OCI-LY7 (cell line): ENCODE measurements around the gene GRAMD1B. TPM values are rescaled to one million over a fixed set of nuclear protein-coding genes. Genes with fewer than 3 reads are reported as not detected.

Source experiments
- BruUV-seq: library from RNA; stranded (reverse); fragments of 400-500 nt; replicated peaks from 2 replicates; lab custom pipeline; 2021; lab: Mats Ljungman, UMichigan
- CTCF ChIA-PET: fragments of 300-600 bp; sonication (Branson Sonifier 250); formaldehyde crosslinking; loops from one replicate; lab custom pipeline; 2022; ENCODE audit warnings: antibody characterized with exemption; ENCODE audit not compliant: unreplicated experiment; lab: Charles Lee
- POLR2A ChIA-PET: fragments of 300-600 bp; sonication (Branson Sonifier 250); formaldehyde crosslinking; loops from one replicate; lab custom pipeline; 2022; ENCODE audit warnings: antibody characterized with exemption; lab: Charles Lee
- DNase-seq: peaks from one replicate; pipeline ENCODE4 v3.0.0-alpha.2; 2015; ENCODE audit warnings: low spot score
- H2AFZ ChIP-seq: fragments of 200-600 bp; sonication (generic), shearing (Covaris generic); 2 replicates; pipeline ENCODE4 v1.6.1; 2014; ENCODE audit warnings: mild to moderate bottlenecking, antibody characterized with exemption, low read length, moderate library complexity
- H3K27ac ChIP-seq: fragments of 200-600 bp; sonication (generic); 2 replicates; pipeline ENCODE4 v1.5.1; 2014; ENCODE audit warnings: mixed run types, low read depth, mild to moderate bottlenecking, moderate library complexity, low read length, inconsistent platforms; ENCODE audit not compliant: poor library complexity, severe bottlenecking
- H3K36me3 ChIP-seq: fragments of 200-600 bp; sonication (generic); 2 replicates; pipeline ENCODE4 v1.6.1; 2014; ENCODE audit warnings: mild to moderate bottlenecking, antibody characterized with exemption, low read length, moderate library complexity, mixed read lengths; ENCODE audit not compliant: insufficient read depth
- H3K4me1 ChIP-seq: fragments of 200-600 bp; sonication (generic); 2 replicates; pipeline ENCODE4 v1.5.1; 2014; ENCODE audit warnings: mild to moderate bottlenecking, low read length; ENCODE audit not compliant: insufficient read depth, poor library complexity, severe bottlenecking
- H3K4me2 ChIP-seq: fragments of 200-600 bp; sonication (generic); 2 replicates; pipeline ENCODE4 v1.6.1; 2014; ENCODE audit warnings: mild to moderate bottlenecking, low read length
- H3K4me3 ChIP-seq: fragments of 200-600 bp; sonication (generic); 2 replicates; pipeline ENCODE4 v1.5.1; 2014; ENCODE audit warnings: mild to moderate bottlenecking, low read depth, low read length; ENCODE audit not compliant: poor library complexity, severe bottlenecking
- H3K79me2 ChIP-seq: fragments of 200-600 bp; sonication (generic); 2 replicates; pipeline ENCODE4 v1.6.1; 2016; ENCODE audit warnings: low read depth, mild to moderate bottlenecking, low read length, moderate library complexity, mixed read lengths; ENCODE audit not compliant: insufficient read depth
- H3K9me2 ChIP-seq: fragments of 200-600 bp; sonication (generic); 2 replicates; pipeline ENCODE4 v1.6.1; 2016; ENCODE audit warnings: mild to moderate bottlenecking, low read length, mixed read lengths; ENCODE audit not compliant: insufficient read depth
- H3K9me3 ChIP-seq: fragments of 200-600 bp; sonication (generic); 2 replicates; pipeline ENCODE4 v1.6.1; 2014; ENCODE audit warnings: mild to moderate bottlenecking, mixed run types, low read length, mixed read lengths
- H4K20me1 ChIP-seq: fragments of 200-600 bp; sonication (generic); 2 replicates; pipeline ENCODE4 v1.6.1; 2014; ENCODE audit warnings: mild to moderate bottlenecking, antibody characterized with exemption, low read length, moderate library complexity, mixed read lengths; ENCODE audit not compliant: insufficient read depth
- EZH2phosphoT487 ChIP-seq: fragments of 200-600 bp; sonication (generic); IDR thresholded peaks from 2 replicates; pipeline ENCODE4 v1.6.1; 2018; ENCODE audit warnings: low read depth, borderline replicate concordance, mild to moderate bottlenecking, mixed run types, antibody characterized with exemption, low read length, moderate library complexity, mixed read lengths
- intact Hi-C: fragments of 100-400 bp; cut with micrococcal nuclease; formaldehyde crosslinking; loops from one replicate; pipeline ENCODE4 v1.10.0; 2022; ENCODE audit not compliant: unreplicated experiment
- total RNA-seq, 2 experiments: library from RNA; depleted of rRNA in 1 of 2; stranded (reverse); fragments of >200 nt in 1 of 2; shearing (Covaris generic) in 1 of 2; gene quantifications; 2 replicates each; pipeline ENCODE4 v1.2.3, GENCODE V29; 2014 to 2022
- TF ChIP-seq, protein P1 (sequence below): fragments of 200-600 bp; sonication (generic); conservative IDR thresholded peaks from 2 replicates; pipeline ENCODE4 v1.5.1; 2014; ENCODE audit warnings: mild to moderate bottlenecking, antibody characterized with exemption, low read length, moderate library complexity, mixed read lengths

GRAMD1B gene
- total RNA-seq, 2 experiments from 2014 or later = 0.16 TPM; not detected in 1

DNA sequence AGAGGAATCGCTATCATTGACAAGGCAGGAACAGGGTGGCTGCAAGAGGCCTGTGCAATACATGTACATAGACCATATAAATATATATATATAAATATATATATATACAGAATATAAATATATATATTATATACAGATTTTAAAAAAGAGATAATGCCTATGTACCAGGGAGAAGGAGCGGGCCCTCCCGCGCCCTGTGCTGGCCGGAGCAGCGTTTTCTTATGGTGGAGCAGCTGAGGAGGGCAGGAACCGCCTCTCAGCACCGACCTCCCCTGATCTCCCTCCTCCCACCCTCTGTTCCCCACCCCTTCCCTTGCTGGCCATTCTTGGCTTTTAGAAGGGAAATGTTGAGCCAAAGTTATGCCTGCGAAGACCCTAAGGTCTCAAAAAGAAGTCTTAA lies 192.5 kb downstream of the GRAMD1B start:
- POLR2A ChIA-PET = no interaction called here
- BruUV-seq = no TSS peak
- no peak overlapping the region for H2AFZ ChIP-seq
- no peaks in the 10 kb centered on the region for H3K9me2 ChIP-seq
- no peaks in the 10 kb centered on the region for H3K9me3 ChIP-seq
- H3K36me3 ChIP-seq = no peaks in the 10 kb centered on the region
- no peak overlapping the region for H3K27ac ChIP-seq
- intact Hi-C loops = no loop called here
- no peaks in the 10 kb centered on the region for H3K4me1 ChIP-seq
- DNase-seq = no peak
- no peak overlapping the region for H3K4me3 ChIP-seq
- no peaks in the 10 kb centered on the region for H4K20me1 ChIP-seq
- H3K79me2 ChIP-seq = no peaks in the 10 kb centered on the region
- H3K4me2 ChIP-seq = no peak overlapping the region
- CTCF ChIA-PET = no interaction called here
- TF ChIP-seq, protein P1, sequence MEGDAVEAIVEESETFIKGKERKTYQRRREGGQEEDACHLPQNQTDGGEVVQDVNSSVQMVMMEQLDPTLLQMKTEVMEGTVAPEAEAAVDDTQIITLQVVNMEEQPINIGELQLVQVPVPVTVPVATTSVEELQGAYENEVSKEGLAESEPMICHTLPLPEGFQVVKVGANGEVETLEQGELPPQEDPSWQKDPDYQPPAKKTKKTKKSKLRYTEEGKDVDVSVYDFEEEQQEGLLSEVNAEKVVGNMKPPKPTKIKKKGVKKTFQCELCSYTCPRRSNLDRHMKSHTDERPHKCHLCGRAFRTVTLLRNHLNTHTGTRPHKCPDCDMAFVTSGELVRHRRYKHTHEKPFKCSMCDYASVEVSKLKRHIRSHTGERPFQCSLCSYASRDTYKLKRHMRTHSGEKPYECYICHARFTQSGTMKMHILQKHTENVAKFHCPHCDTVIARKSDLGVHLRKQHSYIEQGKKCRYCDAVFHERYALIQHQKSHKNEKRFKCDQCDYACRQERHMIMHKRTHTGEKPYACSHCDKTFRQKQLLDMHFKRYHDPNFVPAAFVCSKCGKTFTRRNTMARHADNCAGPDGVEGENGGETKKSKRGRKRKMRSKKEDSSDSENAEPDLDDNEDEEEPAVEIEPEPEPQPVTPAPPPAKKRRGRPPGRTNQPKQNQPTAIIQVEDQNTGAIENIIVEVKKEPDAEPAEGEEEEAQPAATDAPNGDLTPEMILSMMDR = no peak
- no peak for TF ChIP-seq EZH2phosphoT487

DNA sequence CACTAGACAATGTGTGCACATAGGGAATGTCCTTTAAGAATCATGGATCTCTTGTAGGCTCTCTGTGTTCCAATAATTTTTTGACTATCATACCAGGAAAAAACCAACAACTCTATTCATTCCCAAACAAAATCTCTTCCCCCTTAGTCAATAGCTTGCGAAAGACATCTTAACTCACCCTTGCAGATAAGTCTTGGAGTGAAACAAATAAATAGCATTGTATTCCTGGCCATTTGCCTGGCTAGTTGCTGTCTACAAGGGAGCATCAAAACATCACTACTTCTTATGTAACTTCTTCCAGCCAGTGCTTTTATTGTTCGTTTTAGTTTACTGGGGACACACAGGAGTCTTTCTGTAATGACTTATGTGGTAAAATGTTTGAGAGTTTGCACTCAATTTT lies 194.9 kb downstream of the GRAMD1B start:
- no TSS peak for BruUV-seq
- H3K4me2 ChIP-seq = no peak overlapping the region
- no peaks in the 10 kb centered on the region for H3K9me2 ChIP-seq
- no peaks in the 10 kb centered on the region for H3K9me3 ChIP-seq
- no peaks in the 10 kb centered on the region for H3K4me1 ChIP-seq
- H3K79me2 ChIP-seq = no peaks in the 10 kb centered on the region
- H3K4me3 ChIP-seq = no peak overlapping the region
- TF ChIP-seq, protein P1 = no peak
- H3K36me3 ChIP-seq = no peaks in the 10 kb centered on the region
- POLR2A ChIA-PET = interaction anchor here (0.5 to 1.5 kb wide), 3 partner anchors 9 to 293 kb away, joined by 3 read pairs; no protein-coding TSS in a partner anchor
- no peak for DNase-seq
- CTCF ChIA-PET = interaction anchor here (1.3 kb wide), 1 partner anchor 14 kb away, joined by 3 read pairs; no protein-coding TSS in a partner anchor
- no peak overlapping the region for H3K27ac ChIP-seq
- intact Hi-C loops = no loop called here
- no peak overlapping the region for H2AFZ ChIP-seq
- no peaks in the 10 kb centered on the region for H4K20me1 ChIP-seq

DNA sequence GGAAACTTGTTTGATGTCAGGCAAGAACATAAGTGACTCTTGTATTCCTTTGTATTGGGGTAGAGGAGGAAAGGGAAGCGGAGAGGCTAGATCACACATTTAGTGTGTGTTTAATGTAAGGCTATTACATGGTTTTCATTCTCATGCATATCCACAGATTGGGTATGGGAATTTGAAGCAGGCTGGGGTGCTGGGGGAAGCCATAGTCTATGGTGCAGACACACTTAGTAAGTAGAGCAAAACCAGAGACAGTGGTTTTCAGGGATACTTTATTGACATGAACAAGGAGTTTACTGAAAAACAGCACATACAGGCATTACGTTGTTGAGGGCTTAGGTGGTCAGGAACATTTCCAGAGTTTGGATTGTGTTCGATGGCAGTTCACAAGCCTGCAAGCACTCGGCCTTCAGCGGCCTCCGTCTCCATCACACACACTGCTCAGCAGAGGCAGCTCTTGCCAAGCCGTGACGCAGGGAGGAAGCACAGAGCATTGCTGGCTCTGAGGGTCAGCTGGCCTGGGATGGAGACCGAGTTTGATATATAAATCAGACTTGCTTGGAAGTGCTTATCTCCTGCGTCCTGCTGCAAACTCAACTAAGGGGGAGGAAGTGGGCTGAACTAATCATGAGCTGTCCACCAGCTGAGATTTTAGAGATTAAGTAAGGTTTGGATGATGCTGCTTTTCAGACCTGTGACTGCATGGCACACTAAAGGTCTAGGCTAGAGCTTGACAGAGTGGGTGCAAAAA lies 199.0 kb downstream of the GRAMD1B start:
- no TSS peak for BruUV-seq
- Histone ChIP-seq H3K4me3 (no peak overlapping the region), H3K4me2 (no peak overlapping the region), H2AFZ (no peak overlapping the region), H3K9me3 (no peaks in the 10 kb centered on the region), H3K79me2 (no peaks in the 10 kb centered on the region), H3K27ac (no peak overlapping the region), H3K36me3 (no peaks in the 10 kb centered on the region), H4K20me1 (no peaks in the 10 kb centered on the region), H3K9me2 (no peaks in the 10 kb centered on the region), H3K4me1 (no peaks in the 10 kb centered on the region)
- ChIA-PET CTCF (interaction anchor here (0.5 kb wide), 1 partner anchor 64 kb away, joined by 3 read pairs; no protein-coding TSS in a partner anchor), POLR2A (no interaction called here)
- intact Hi-C loops = no loop called here
- TF ChIP-seq EZH2phosphoT487 = no peak
- TF ChIP-seq, protein P1 = no peak
- DNase-seq = no peak
